Keratinocyte (primary cell): ENCODE results near the gene GINS1. TPM values are rescaled to one million over a fixed set of nuclear protein-coding genes. Genes with fewer than 3 reads are reported as not detected.

ENCODE experiments used
- DNase-seq: peaks from one replicate; pipeline ENCODE4 v3.0.0-alpha.2; 2011; ENCODE audit warnings: low read depth, missing footprints, low spot score
- FAIRE-seq: peaks from 2 replicates; lab custom pipeline; 2011; peaks lifted over from hg19 to GRCh38; lab: Jason Lieb, UNC
- H2AFZ ChIP-seq: 2 replicates; pipeline ENCODE4 v1.6.0; 2012; ENCODE audit warnings: low read length, control low read depth, inconsistent platforms; ENCODE audit not compliant: control insufficient read depth
- H3K27ac ChIP-seq: 2 replicates; pipeline ENCODE4 v1.5.1; 2011; ENCODE audit warnings: low read length; ENCODE audit not compliant: control insufficient read depth, insufficient read depth
- H3K27me3 ChIP-seq: 3 replicates; pipeline ENCODE4 v1.6.0; 2011; ENCODE audit warnings: low read length; ENCODE audit not compliant: control insufficient read depth, insufficient read depth; ENCODE audit errors: extremely low read depth
- H3K36me3 ChIP-seq, 2 experiments: 2 replicates in 1 of 2; 3 replicates in 1 of 2; pipeline ENCODE4 v1.5.1; 2011; ENCODE audit warnings: low read length in 2 of 2, mild to moderate bottlenecking in 1 of 2; ENCODE audit not compliant: control insufficient read depth in 2 of 2, insufficient read depth in 2 of 2; ENCODE audit errors: extremely low read depth in 1 of 2
- H3K4me1 ChIP-seq: 3 replicates; pipeline ENCODE4 v1.5.1; 2011; ENCODE audit warnings: low read length; ENCODE audit not compliant: control insufficient read depth, insufficient read depth; ENCODE audit errors: extremely low read depth
- H3K4me2 ChIP-seq: 3 replicates; pipeline ENCODE4 v1.6.0; 2011; ENCODE audit warnings: low read depth, low read length; ENCODE audit not compliant: control insufficient read depth, insufficient read depth; ENCODE audit errors: extremely low read depth
- H3K4me3 ChIP-seq, 3 experiments: fragments of 200-600 bp in 1 of 3; sonication (generic) in 1 of 3; 2 replicates in 2 of 3; 3 replicates in 1 of 3; pipeline ENCODE4 v1.5.1; 2011 to 2016; ENCODE audit warnings: low read length in 3 of 3, mild to moderate bottlenecking in 3 of 3, control low read depth in 2 of 3, inconsistent platforms in 1 of 3, low read depth in 1 of 3, mixed read lengths in 1 of 3, mixed run types in 1 of 3, moderate library complexity in 1 of 3; ENCODE audit not compliant: control insufficient read depth in 2 of 3, insufficient read depth in 2 of 3; ENCODE audit errors: extremely low read depth in 1 of 3
- H3K79me2 ChIP-seq: 2 replicates; pipeline ENCODE4 v1.6.0; 2012; ENCODE audit warnings: low read length; ENCODE audit not compliant: control insufficient read depth, insufficient read depth
- H3K9ac ChIP-seq: 3 replicates; pipeline ENCODE4 v1.6.0; 2011; ENCODE audit warnings: low read length; ENCODE audit not compliant: control insufficient read depth, insufficient read depth; ENCODE audit errors: extremely low read depth
- H3K9me1 ChIP-seq: 3 replicates; pipeline ENCODE4 v1.6.0; 2011; ENCODE audit warnings: low read length; ENCODE audit not compliant: control insufficient read depth, insufficient read depth; ENCODE audit errors: extremely low read depth
- H3K9me3 ChIP-seq: 2 replicates; pipeline ENCODE4 v1.5.1; 2012; ENCODE audit warnings: low read depth, low read length; ENCODE audit not compliant: control insufficient read depth
- H4K20me1 ChIP-seq: 3 replicates; pipeline ENCODE4 v1.6.0; 2011; ENCODE audit warnings: low read length; ENCODE audit not compliant: control insufficient read depth, insufficient read depth; ENCODE audit errors: extremely low read depth
- CTCF ChIP-seq, 3 experiments: IDR thresholded peaks in 1 of 3; conservative IDR thresholded peaks in 1 of 3; optimal IDR thresholded peaks in 1 of 3; 2 replicates in 2 of 3; 3 replicates in 1 of 3; pipeline versions ENCODE3 to v1.5.1; 2011; ENCODE audit warnings: low read length in 3 of 3, mild to moderate bottlenecking in 3 of 3, moderate library complexity in 2 of 3, control low read depth in 1 of 3, inconsistent platforms in 1 of 3; ENCODE audit not compliant: insufficient read depth in 2 of 3; ENCODE audit errors: extremely low read depth in 1 of 3
- EZH2 ChIP-seq: IDR thresholded peaks from one replicate; pipeline ENCODE4 v1.6.1; 2012; ENCODE audit warnings: inconsistent platforms, mild to moderate bottlenecking, low read length, moderate library complexity
- dilution Hi-C: fragments of 300-500 bp; cut with MboI; formaldehyde crosslinking; loops from one replicate; pipeline ENCODE4 v1.7.0; 2020; ENCODE audit warnings: low sequenced_read_pairs; ENCODE audit not compliant: extremely low pct_ligation_motif_present
- polyA plus RNA-seq, 5 experiments: library from polyadenylated mRNA; depleted of rRNA in 3 of 5; stranded (reverse) in 3 of 5; stranded (forward) in 1 of 5; unstranded in 1 of 5; fragments of >200 nt; gene quantifications; 1 replicate in 1 of 5; 2 replicates in 3 of 5; 3 replicates in 1 of 5; pipeline versions ENCODE4 v1.2.1 to v1.2.3, GENCODE V29; 2011 to 2012; ENCODE audit warnings: missing spikeins in 2 of 5, low read depth in 1 of 5, low replicate concordance in 1 of 5

Gene GINS1
- polyA plus RNA-seq, 1 donor (not counting 4 experiments of a cell fraction or from before 2014, with no cell fraction given): 12.5 TPM

GRCh38 chr20:25496165-25496967 lies 88.9 kb downstream of the GINS1 start:
- Histone ChIP-seq H3K27ac (no peak overlapping the region), H3K4me1 (peaks cover 13% of the 10 kb centered on the region), H2AFZ (no peak overlapping the region), H3K4me3 (no peak overlapping the region), H3K4me2 (no peak overlapping the region), H3K79me2 (no peaks in the 10 kb centered on the region), H3K9me3 (no peaks in the 10 kb centered on the region), H3K27me3 (peaks cover 21% of the 10 kb centered on the region), H3K36me3 (no peaks in the 10 kb centered on the region), H3K9me1 (no peaks in the 10 kb centered on the region), H3K9ac (no peak overlapping the region), H4K20me1 (no peaks in the 10 kb centered on the region)
- no peak for TF ChIP-seq CTCF (optimal IDR thresholded peaks at IDR 0.05 in 1 of 3, IDR thresholded peaks at IDR 0.05 in 1 of 3, conservative IDR thresholded peaks at IDR 0.05 in 1 of 3; ENCODE audit: extremely low read depth in 1 of 3, insufficient read depth in 2 of 3, low read length in 3 of 3)
- TF ChIP-seq EZH2: no peak
- dilution Hi-C loops: no loop called here
- DNase-seq (no peak), FAIRE-seq (no peak)

GRCh38 chr20:25496968-25497401 lies 89.5 kb downstream of the GINS1 start:
- H4K20me1 ChIP-seq: no peaks in the 10 kb centered on the region
- no peaks in the 10 kb centered on the region for H3K36me3 ChIP-seq
- dilution Hi-C loops: no loop called here
- H3K4me2 ChIP-seq: peak overlapping the region; percentile 1
- peak; percentile 96 for FAIRE-seq
- peaks cover 21% of the 10 kb centered on the region for H3K27me3 ChIP-seq
- no peak for TF ChIP-seq EZH2
- TF ChIP-seq CTCF (optimal IDR thresholded peaks at IDR 0.05 in 1 of 3, IDR thresholded peaks at IDR 0.05 in 1 of 3, conservative IDR thresholded peaks at IDR 0.05 in 1 of 3; ENCODE audit: extremely low read depth in 1 of 3, insufficient read depth in 2 of 3, low read length in 3 of 3): no peak
- H3K9me1 ChIP-seq: no peaks in the 10 kb centered on the region
- peaks cover 13% of the 10 kb centered on the region for H3K4me1 ChIP-seq
- H2AFZ ChIP-seq: no peak overlapping the region
- H3K4me3 ChIP-seq: no peak overlapping the region
- DNase-seq: peak; percentile 95
- H3K27ac ChIP-seq: no peak overlapping the region
- H3K9ac ChIP-seq: no peak overlapping the region
- no peaks in the 10 kb centered on the region for H3K9me3 ChIP-seq
- no peaks in the 10 kb centered on the region for H3K79me2 ChIP-seq
